ENCODE measurements around the gene GPR142.

DNA sequence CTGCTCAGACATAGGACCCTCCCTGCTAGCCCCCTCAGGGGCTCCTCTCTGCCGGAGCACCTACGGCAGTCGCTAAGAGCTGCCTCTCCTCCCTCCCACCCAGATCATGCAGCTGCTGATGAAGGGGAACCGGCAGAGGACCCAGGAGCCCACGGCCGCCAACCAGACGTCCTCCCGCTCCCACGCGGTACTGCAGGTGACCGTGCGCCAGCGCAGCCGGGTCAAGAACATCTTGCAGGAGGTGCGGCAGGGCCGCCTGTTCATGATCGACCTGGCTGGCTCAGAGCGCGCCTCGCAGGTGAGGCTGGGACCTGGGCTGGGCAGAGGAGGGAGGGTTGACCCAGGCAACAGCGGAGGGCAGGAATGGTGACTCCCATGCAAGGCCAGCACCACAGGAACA, 22.6 kb upstream of the GPR142 start:
- TF ChIP-seq, protein P1, sequence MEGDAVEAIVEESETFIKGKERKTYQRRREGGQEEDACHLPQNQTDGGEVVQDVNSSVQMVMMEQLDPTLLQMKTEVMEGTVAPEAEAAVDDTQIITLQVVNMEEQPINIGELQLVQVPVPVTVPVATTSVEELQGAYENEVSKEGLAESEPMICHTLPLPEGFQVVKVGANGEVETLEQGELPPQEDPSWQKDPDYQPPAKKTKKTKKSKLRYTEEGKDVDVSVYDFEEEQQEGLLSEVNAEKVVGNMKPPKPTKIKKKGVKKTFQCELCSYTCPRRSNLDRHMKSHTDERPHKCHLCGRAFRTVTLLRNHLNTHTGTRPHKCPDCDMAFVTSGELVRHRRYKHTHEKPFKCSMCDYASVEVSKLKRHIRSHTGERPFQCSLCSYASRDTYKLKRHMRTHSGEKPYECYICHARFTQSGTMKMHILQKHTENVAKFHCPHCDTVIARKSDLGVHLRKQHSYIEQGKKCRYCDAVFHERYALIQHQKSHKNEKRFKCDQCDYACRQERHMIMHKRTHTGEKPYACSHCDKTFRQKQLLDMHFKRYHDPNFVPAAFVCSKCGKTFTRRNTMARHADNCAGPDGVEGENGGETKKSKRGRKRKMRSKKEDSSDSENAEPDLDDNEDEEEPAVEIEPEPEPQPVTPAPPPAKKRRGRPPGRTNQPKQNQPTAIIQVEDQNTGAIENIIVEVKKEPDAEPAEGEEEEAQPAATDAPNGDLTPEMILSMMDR (IDR thresholded peaks at IDR 0.05): no peak
- TF ChIP-seq EP300 (IDR thresholded peaks at IDR 0.05): no peak

All from esophagus muscularis mucosa (tissue), 3 donors.